Measurements from ENCODE around the gene PTPRK.

DNA sequence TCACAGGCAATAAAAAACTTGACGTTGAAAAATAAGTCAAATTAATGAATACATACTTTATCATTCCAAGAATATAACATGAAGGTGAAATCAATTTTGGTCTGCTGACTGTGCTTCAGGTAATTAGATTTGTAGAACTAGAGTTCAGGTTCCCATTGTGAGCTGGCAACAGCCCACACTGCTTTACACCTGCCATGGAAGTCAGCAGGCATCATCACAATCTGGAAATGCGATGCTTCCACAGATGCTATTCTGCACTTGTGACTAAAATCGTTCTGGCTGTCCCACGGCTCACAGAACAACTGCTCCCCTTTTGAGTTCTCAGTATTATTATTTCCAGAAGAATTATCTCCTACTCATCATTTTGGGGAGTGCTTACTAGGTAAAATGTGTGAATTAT lies 556.9 kb downstream of the PTPRK start:
- TF ChIP-seq, protein P1, sequence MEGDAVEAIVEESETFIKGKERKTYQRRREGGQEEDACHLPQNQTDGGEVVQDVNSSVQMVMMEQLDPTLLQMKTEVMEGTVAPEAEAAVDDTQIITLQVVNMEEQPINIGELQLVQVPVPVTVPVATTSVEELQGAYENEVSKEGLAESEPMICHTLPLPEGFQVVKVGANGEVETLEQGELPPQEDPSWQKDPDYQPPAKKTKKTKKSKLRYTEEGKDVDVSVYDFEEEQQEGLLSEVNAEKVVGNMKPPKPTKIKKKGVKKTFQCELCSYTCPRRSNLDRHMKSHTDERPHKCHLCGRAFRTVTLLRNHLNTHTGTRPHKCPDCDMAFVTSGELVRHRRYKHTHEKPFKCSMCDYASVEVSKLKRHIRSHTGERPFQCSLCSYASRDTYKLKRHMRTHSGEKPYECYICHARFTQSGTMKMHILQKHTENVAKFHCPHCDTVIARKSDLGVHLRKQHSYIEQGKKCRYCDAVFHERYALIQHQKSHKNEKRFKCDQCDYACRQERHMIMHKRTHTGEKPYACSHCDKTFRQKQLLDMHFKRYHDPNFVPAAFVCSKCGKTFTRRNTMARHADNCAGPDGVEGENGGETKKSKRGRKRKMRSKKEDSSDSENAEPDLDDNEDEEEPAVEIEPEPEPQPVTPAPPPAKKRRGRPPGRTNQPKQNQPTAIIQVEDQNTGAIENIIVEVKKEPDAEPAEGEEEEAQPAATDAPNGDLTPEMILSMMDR (conservative IDR thresholded peaks at IDR 0.05), result no peak
- TF ChIP-seq ZFX (IDR thresholded peaks at IDR 0.05), result no peak
